ENCODE data around the gene CXCR6.

The CXCR6 gene

DNA sequence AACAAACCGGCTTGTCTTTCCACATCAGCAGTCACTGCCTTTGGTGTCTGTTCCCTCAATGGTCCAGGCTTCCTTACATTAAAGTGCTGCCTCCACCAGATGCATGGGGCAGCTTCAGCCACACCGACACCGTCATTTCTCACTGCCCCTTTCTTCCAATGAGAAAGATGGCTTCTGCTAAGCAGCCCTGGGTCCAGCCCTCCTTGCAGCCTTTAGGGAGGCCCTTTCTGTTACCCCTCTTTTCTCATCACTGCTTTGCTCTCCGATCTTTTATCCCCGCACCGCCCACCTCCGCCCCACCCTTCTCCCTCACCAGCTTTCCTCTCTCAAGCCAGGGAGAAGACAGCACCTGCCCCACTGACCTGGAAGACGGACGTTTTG is 28.2 kb upstream of the CXCR6 start:
- Mint-ChIP-seq H3K4me3 (peak overlapping the region; percentile 61 to 65), H3K27me3 (peaks cover 33% of the 10 kb centered on the region), H3K9me3 (no peaks in the 10 kb centered on the region)

GRCh38 chr3:45915518-45916231 is 27.6 kb upstream of the CXCR6 start:
- H3K4me1 Mint-ChIP-seq, result peaks cover 39% of the 10 kb centered on the region
- H3K9me3 Mint-ChIP-seq, result no peaks in the 10 kb centered on the region
- peak; percentile 74 to 88 for DNase-seq
- H3K4me3 Mint-ChIP-seq, result peak overlapping the region; percentile 61 to 65
- peaks cover 27% of the 10 kb centered on the region for H3K27me3 Mint-ChIP-seq
- H3K27ac Mint-ChIP-seq, result peak overlapping the region in 1 of 2 donors; percentile 14
- ATAC-seq, result peak; percentile 95

More for the DNA sequence above, 28.2 kb upstream of the CXCR6 start:
- DNase-seq (no peak), ATAC-seq (no peak)
- Mint-ChIP-seq H3K27ac (peak overlapping the region in 1 of 2 donors; percentile 14), H3K4me1 (peaks cover 39% of the 10 kb centered on the region)

DNA sequence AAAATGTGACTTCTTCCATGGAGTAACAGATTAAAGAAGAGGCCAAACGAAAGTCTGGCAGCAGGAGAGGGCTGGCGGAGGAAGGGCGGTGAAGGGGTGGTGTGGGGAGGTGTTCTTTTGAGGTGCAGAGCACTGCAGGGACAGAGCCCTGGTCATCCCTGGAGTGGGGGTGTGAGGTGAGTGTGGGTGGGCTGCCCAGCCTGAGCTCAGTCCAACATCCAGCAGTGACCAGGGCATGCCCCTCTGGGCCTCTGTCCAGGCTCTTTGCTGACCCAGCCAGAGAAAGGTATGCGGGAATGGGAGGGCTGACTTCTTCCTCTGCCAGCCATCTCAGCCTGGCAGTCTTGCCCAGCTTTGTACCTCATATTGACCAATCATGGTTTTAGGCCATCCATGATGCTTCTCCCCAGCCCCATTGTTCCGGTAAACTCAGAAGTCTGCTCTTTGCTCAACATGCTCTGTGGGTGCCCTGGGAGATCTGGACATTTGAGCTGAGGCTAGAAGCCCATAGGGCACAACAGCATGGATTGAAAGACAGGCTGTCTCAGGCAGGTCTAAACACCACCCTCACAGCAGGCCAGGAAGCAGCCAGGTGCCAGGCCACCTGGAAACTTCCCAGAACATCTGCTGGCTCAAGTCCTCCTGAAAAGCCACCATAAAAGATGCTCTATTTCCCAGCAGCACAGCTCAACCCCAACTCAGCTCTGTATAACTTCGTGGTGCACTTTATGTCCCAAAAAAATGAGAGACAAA is 25.9 kb upstream of the CXCR6 start:
- Mint-ChIP-seq H3K27me3 (peaks cover 14% of the 10 kb centered on the region), H3K27ac (peak overlapping the region in 1 of 2 donors; percentile 87), H3K4me3 (no peak overlapping the region), H3K9me3 (no peaks in the 10 kb centered on the region), H3K4me1 (peaks cover 50% of the 10 kb centered on the region)
- no peak for DNase-seq
- no peak for ATAC-seq

DNA sequence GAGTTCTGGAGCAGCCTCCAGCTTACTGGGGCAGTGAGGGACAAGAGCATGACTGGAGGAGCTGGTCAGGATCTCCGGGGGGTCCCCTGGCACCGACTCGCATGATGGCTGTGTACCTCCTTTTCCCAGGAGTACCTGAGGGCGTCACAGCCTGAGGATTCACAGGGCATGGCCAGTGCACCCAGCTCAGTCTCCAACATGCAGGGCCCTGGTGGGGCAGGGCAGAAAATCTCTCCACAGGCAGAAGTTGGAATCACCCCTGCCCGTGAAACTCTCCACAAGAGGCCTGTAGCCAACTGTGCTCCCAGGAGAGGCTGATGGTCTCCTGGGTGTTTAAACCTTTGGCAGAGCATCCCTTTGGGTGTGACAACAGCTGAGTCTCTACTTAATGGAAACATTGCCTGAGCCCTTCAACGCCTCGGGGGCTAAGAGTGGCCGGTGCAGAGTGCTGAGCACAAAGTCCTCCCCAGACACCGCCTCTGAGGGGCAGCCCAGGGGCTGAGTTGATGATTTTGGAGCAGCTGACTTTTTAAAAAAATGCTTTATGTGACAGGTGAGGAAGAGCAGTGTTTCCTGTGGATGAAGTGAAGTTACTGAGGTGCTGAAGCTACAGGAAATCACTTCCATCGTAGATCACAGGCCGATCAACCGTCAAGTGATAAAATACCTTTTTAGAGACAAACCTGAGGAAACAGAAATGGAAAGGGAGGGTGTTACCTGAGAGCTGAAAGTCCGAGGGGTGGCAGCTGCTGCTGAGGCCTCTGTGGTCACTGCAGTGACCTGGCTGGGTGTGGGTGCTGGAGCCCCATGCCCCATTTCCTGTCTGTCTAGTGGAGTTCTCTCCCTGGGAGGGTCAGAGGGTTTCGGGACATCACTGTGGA is 21.9 kb upstream of the CXCR6 start:
- ATAC-seq (no peak), DNase-seq (no peak)
- Mint-ChIP-seq H3K27me3 (no peaks in the 10 kb centered on the region), H3K4me1 (peaks cover 40% of the 10 kb centered on the region), H3K27ac (no peak overlapping the region), H3K9me3 (no peaks in the 10 kb centered on the region), H3K4me3 (no peak overlapping the region)

DNA sequence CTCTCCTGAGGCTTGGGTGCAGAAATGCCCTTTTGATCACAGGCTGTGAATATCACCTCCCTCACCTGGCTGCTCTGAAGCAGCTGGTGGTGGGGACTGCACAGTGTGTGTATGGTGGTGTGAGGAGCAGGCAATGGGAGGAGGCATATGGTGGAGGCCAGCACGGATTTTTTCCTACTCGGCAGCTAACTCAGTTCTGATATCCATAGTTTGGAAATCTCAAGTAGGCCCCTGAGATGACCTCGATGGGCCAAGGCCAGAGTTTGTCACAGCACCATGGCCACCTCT is 21.3 kb upstream of the CXCR6 start:
- no peaks in the 10 kb centered on the region for H3K27me3 Mint-ChIP-seq
- H3K4me3 Mint-ChIP-seq, result no peak overlapping the region
- H3K4me1 Mint-ChIP-seq, result peaks cover 34% of the 10 kb centered on the region
- H3K27ac Mint-ChIP-seq, result no peak overlapping the region
- DNase-seq, result no peak
- no peak for ATAC-seq
- H3K9me3 Mint-ChIP-seq, result no peaks in the 10 kb centered on the region

DNA sequence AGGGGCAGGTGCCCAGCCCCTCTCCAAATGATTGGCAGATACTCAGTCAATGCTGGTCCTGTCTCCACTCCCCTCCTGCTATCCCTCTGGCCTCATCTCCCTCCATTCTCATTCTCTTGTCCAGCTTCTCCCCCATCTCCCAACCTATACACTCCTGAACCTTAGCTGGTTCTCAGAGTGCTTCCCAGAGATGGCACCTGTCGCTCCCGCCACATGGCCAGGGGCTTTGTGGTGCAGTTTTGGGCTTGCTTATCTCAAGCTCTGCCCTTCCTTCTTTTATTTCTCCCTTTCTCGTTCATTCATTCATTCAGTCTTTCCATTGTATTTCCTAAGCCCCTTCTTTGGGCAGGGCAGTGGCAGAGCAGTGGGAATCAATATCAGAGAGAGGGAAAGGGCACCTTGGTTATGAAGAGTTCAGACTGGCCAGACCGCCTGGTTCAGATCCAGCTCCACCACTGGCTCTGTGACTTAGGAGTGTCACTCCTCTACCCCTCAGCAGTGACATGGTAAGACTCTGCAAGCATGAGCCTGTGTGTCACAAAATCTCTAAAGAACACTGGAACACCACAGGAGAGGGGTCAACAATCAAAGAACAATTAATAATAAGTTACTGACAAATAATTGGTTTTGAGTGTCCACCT is 20.2 kb upstream of the CXCR6 start:
- H3K27me3 Mint-ChIP-seq, result no peaks in the 10 kb centered on the region
- no peak overlapping the region for H3K4me3 Mint-ChIP-seq
- H3K9me3 Mint-ChIP-seq, result no peaks in the 10 kb centered on the region
- ATAC-seq (no peak), DNase-seq (no peak)
- H3K4me1 Mint-ChIP-seq, result peaks cover 26% of the 10 kb centered on the region
- no peak overlapping the region for H3K27ac Mint-ChIP-seq

DNA sequence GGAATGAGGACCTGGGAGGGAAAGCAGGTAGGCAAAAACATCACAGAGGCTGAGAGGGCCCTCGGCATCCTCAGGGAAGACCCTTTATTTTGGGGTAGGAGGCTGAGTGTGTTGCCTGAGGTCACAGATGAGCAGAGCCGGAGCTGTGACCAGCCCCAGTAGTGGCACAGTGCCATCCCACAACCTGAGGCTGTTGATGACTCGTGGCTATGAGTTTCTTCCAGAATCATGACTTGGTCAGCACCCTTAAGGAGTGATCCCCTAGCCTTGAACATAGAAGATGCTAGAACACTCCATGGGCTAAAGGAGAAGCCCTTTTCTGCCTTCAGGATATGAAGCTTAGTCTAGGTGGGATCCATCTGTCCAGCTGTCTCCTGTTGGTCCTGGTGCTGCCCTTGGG is 19.5 kb upstream of the CXCR6 start:
- no peak overlapping the region for H3K4me3 Mint-ChIP-seq
- ATAC-seq (peak; percentile 72), DNase-seq (no peak)
- H3K4me1 Mint-ChIP-seq, result peaks cover 25% of the 10 kb centered on the region
- H3K27me3 Mint-ChIP-seq, result no peaks in the 10 kb centered on the region
- no peaks in the 10 kb centered on the region for H3K9me3 Mint-ChIP-seq
- H3K27ac Mint-ChIP-seq, result no peak overlapping the region

DNA sequence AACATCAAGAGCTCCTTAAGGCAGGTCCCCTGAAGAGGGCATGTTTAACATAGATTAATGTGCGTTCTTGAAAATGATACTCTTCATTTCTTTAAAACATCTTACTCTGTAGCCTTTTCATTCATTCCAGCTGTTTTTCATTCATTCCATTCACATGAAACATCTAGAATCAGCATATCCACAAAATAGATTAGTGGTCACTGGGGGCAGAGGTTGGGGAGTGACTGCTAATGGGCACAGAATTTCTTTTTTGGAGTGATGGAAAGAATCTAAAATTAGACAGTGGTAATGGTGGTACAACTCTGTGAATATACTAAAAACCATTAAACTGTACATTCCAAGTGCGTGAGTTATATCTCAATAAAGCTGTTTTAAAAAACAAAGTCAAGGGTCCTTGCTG is 15.4 kb upstream of the CXCR6 start:
- H3K9me3 Mint-ChIP-seq, result no peaks in the 10 kb centered on the region
- ATAC-seq (no peak), DNase-seq (no peak)
- no peak overlapping the region for H3K27ac Mint-ChIP-seq
- H3K27me3 Mint-ChIP-seq, result no peaks in the 10 kb centered on the region
- peaks cover 14% of the 10 kb centered on the region for H3K4me1 Mint-ChIP-seq
- no peak overlapping the region for H3K4me3 Mint-ChIP-seq

DNA sequence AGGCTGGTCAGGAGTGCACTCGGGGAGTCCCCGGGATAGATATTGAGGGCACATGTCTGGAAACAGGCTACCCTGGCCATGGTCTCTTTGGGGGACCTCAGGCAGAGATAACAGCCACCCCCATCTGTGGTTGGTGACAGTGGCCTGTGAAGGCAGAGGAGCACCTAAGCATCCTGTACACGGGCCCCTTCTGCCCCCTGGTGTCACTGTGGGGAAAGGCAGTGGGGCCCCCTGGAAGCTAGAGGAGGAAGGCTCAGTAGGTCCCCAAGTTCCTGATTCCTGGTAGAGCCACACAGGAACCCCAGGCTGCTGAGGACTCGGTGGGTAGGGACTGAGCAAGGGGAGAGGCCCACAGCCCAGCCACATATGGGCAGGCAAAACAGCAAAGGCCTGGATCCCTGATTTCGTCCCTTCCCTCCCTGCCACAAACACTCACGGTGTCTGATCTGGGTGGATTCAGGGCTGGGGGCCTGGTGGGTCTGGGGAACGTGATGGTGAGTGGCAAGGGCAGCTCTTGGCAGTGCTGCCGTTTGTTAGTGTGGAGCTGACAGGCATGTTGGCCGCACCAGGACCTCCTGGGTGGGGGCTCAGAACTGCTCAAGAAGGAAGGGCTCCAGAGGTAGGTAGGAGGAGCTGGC is 14.1 kb upstream of the CXCR6 start:
- no peak overlapping the region for H3K4me3 Mint-ChIP-seq
- H3K27ac Mint-ChIP-seq, result peak overlapping the region in 1 of 2 donors; percentile 28
- H3K9me3 Mint-ChIP-seq, result no peaks in the 10 kb centered on the region
- H3K4me1 Mint-ChIP-seq, result peaks cover 11% of the 10 kb centered on the region
- H3K27me3 Mint-ChIP-seq, result no peaks in the 10 kb centered on the region
- ATAC-seq (peak; percentile 93), DNase-seq (peak; percentile 66 to 69)

DNA sequence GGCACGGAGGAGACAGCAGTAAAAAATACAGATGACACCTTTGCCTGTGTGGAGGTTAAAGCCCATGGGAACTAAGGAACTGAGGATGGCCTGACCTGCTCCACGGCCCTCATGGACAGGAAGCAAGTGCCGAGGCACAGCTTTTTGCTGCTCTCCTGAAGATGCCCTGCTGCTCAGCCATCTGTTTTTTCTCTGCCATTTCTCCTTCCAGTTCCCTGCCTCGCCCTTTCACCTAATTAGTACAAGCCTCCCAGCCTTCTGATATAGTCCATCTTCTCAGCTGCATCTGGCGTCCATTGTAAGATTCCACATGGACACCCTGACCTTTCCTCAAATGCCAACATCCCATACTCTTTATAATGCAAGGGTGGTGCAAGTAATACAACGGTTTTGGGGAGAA is 11.8 kb upstream of the CXCR6 start:
- no peak for DNase-seq
- H3K27ac Mint-ChIP-seq, result no peak overlapping the region
- no peaks in the 10 kb centered on the region for H3K9me3 Mint-ChIP-seq
- no peak for ATAC-seq
- H3K4me3 Mint-ChIP-seq, result no peak overlapping the region
- peaks cover 11% of the 10 kb centered on the region for H3K4me1 Mint-ChIP-seq
- H3K27me3 Mint-ChIP-seq, result no peaks in the 10 kb centered on the region

DNA sequence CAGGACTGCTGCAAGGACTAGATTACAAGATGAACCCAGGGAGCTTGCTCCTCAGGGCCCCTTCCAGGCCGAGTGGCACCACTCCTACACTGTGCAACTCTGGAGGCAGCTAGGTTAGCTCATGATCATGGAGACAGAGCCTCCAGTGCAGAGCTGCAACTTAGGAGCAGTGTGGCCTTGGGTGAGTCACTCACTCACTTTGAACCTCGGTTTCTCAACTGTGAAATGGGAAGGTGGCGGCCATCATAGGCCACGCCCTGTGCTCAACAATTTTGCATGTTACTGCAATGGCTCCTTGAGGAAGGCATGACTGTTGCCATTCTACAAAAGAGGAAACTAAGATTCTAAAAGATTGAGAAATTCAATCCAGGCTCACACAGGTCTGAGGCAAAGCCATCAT is 11.2 kb upstream of the CXCR6 start:
- Mint-ChIP-seq H3K4me3 (no peak overlapping the region), H3K27ac (no peak overlapping the region), H3K4me1 (peaks cover 11% of the 10 kb centered on the region), H3K27me3 (no peaks in the 10 kb centered on the region), H3K9me3 (no peaks in the 10 kb centered on the region)
- DNase-seq, result no peak
- no peak for ATAC-seq

DNA sequence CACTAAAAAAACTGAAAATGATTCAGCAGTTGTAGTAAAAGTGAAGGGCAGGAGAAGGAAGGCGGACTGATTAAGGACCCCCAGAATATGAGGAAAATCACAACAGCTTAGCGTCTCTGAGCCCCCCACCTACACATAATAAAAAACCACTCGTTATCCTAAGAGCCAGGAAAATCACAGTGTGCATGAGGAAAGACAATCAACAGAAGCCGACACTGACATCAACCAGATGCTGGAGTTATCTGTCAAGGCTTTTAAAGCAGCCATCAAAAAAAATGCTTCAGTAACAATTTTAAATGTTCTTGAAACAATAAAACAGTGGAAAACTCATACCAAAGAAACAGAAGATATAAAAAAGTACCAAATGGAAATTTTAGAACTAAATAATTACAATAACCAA is 9.7 kb upstream of the CXCR6 start:
- H3K27ac Mint-ChIP-seq, result no peak overlapping the region
- ATAC-seq (no peak), DNase-seq (no peak)
- H3K4me1 Mint-ChIP-seq, result peaks cover 14% of the 10 kb centered on the region
- H3K27me3 Mint-ChIP-seq, result no peaks in the 10 kb centered on the region
- no peaks in the 10 kb centered on the region for H3K9me3 Mint-ChIP-seq
- H3K4me3 Mint-ChIP-seq, result no peak overlapping the region

- H3K27me3 Mint-ChIP-seq, result no peaks in the 10 kb centered on the region
- H3K27ac Mint-ChIP-seq, result no peak overlapping the region
Observed at GRCh38 chr3:45936261-45936660, 7.0 kb upstream of the CXCR6 start.

GRCh38 chr3:45937206-45938042 is 5.8 kb upstream of the CXCR6 start:
- no peak overlapping the region for H3K4me3 Mint-ChIP-seq
- H3K4me1 Mint-ChIP-seq, result peaks cover 38% of the 10 kb centered on the region
- no peaks in the 10 kb centered on the region for H3K9me3 Mint-ChIP-seq
- peak overlapping the region in 1 of 2 donors; percentile 42 for H3K27ac Mint-ChIP-seq
- DNase-seq (no peak), ATAC-seq (no peak)
- no peaks in the 10 kb centered on the region for H3K27me3 Mint-ChIP-seq

More at GRCh38 chr3:45936261-45936660, 7.0 kb upstream of the CXCR6 start:
- DNase-seq (no peak), ATAC-seq (no peak)
- no peak overlapping the region for H3K4me3 Mint-ChIP-seq
- peaks cover 29% of the 10 kb centered on the region for H3K4me1 Mint-ChIP-seq
- H3K9me3 Mint-ChIP-seq, result no peaks in the 10 kb centered on the region

Measured in stimulated activated naive CD8-positive, alpha-beta T cell treated with anti-CD3 and anti-CD28 coated beads, Interleukin-15, amount 100 ng/mL, for 72 hours (primary cell).